PC-3 (cell line): Measurements from ENCODE around the gene PCDH8. TPM values are rescaled to one million over a fixed set of nuclear protein-coding genes. Genes with fewer than 3 reads are reported as not detected.

ENCODE experiments used
- ATAC-seq: fragments of 200-7000 bp; cut with Tn5 transposase; 2 replicates; pipeline ENCODE4 v1.9.1; 2020; ENCODE audit warnings: mild to moderate bottlenecking, moderate library complexity
- BruUV-seq: library from RNA; stranded (reverse); fragments of 400-500 nt; replicated peaks from 2 replicates; lab custom pipeline; 2021; lab: Mats Ljungman, UMichigan
- CTCF ChIA-PET: fragments of 300-600 bp; sonication (Branson Sonifier 250); formaldehyde crosslinking; loops from one replicate; lab custom pipeline; 2022; ENCODE audit warnings: antibody characterized with exemption; lab: Charles Lee
- POLR2A ChIA-PET: fragments of 300-600 bp; sonication (Branson Sonifier 250); formaldehyde crosslinking; loops from one replicate; lab custom pipeline; 2022; ENCODE audit warnings: antibody characterized with exemption; ENCODE audit not compliant: unreplicated experiment; lab: Charles Lee
- DNase-seq: peaks from one replicate; pipeline ENCODE4 v3.0.0-alpha.2; 2015
- H2AFZ ChIP-seq: fragments of 300-600 bp; sonication (generic); 2 replicates; pipeline ENCODE4 v1.6.0; 2016; ENCODE audit warnings: antibody characterized with exemption, low read length
- H3F3A ChIP-seq: fragments of 300-600 bp; sonication (generic); one replicate; pipeline ENCODE4 v1.6.0; 2017; ENCODE audit warnings: antibody characterized with exemption, low read length, control low read depth, mild to moderate bottlenecking; ENCODE audit not compliant: unreplicated experiment
- H3K27ac ChIP-seq: fragments of 300-600 bp; sonication (generic); 2 replicates; pipeline ENCODE4 v1.5.1; 2016; ENCODE audit warnings: mild to moderate bottlenecking, low read length
- H3K27me3 ChIP-seq: fragments of 300-600 bp; sonication (generic); 2 replicates; pipeline ENCODE4 v1.6.1; 2016; ENCODE audit warnings: low read length, mixed read lengths
- H3K36me3 ChIP-seq: fragments of 300-600 bp; sonication (generic); 2 replicates; pipeline ENCODE4 v1.6.1; 2016; ENCODE audit warnings: low read depth, mixed run types, low read length, mixed read lengths
- H3K4me1 ChIP-seq: fragments of 300-600 bp; sonication (generic); 2 replicates; pipeline ENCODE4 v1.5.1; 2016; ENCODE audit warnings: low read length; ENCODE audit not compliant: insufficient read depth
- H3K4me2 ChIP-seq: fragments of 300-600 bp; sonication (generic); 2 replicates; pipeline ENCODE4 v1.6.0; 2016; ENCODE audit warnings: low read length
- H3K4me3 ChIP-seq: fragments of 300-600 bp; sonication (generic); 2 replicates; pipeline ENCODE4 v1.5.1; 2016; ENCODE audit warnings: mild to moderate bottlenecking, low read length, mixed read lengths
- H3K79me2 ChIP-seq: fragments of 300-600 bp; sonication (generic); 2 replicates; pipeline ENCODE4 v1.6.1; 2017; ENCODE audit warnings: low read length, mixed read lengths
- H3K9ac ChIP-seq: fragments of 300-600 bp; sonication (generic); 2 replicates; pipeline ENCODE4 v1.6.0; 2016; ENCODE audit warnings: mild to moderate bottlenecking, low read length
- H3K9me2 ChIP-seq: fragments of 300-600 bp; sonication (generic); replicated peaks from 2 replicates; pipeline ENCODE4 v1.6.1; 2016; ENCODE audit warnings: mixed run types, low read length, mixed read lengths
- H3K9me3 ChIP-seq: fragments of 300-600 bp; sonication (generic); 2 replicates; pipeline ENCODE4 v1.6.1; 2016; ENCODE audit warnings: low read length, mixed read lengths
- H4K20me1 ChIP-seq: fragments of 300-600 bp; sonication (generic); 2 replicates; pipeline ENCODE4 v1.6.1; 2016; ENCODE audit warnings: low read length, mixed read lengths
- CTCF ChIP-seq: fragments of 300-600 bp; sonication (generic); conservative IDR thresholded peaks from 2 replicates; pipeline ENCODE4 v1.5.1; 2017; ENCODE audit warnings: antibody characterized with exemption, low read depth, mild to moderate bottlenecking, low read length
- EZH2 ChIP-seq: fragments of 300-600 bp; sonication (generic); IDR thresholded peaks from one replicate; pipeline ENCODE4 v1.6.1; 2017; ENCODE audit warnings: antibody characterized with exemption, mild to moderate bottlenecking, low read length; ENCODE audit not compliant: unreplicated experiment
- EZH2phosphoT487 ChIP-seq: fragments of 300-600 bp; sonication (generic); IDR thresholded peaks from 2 replicates; pipeline ENCODE4 v1.6.1; 2018; ENCODE audit warnings: mild to moderate bottlenecking, antibody characterized with exemption, low read length, borderline replicate concordance
- intact Hi-C: fragments of 100-400 bp; cut with micrococcal nuclease; formaldehyde crosslinking; loops from 2 replicates; pipeline ENCODE4 v1.9.0; 2023
- total RNA-seq: library from RNA; depleted of rRNA; stranded (reverse); fragments of >200 nt; gene quantifications from 2 replicates; pipeline ENCODE4 v1.2.3, GENCODE V29; 2014

PCDH8 gene
- total RNA-seq, 1 experiment from 2014 or later: not detected

GRCh38 chr13:52847322-52847681 lies 1.1 kb downstream of the PCDH8 start:
- no peak for DNase-seq
- Histone ChIP-seq H3K79me2 (no peaks in the 10 kb centered on the region), H3K4me3 (no peak overlapping the region), H4K20me1 (no peaks in the 10 kb centered on the region), H3K9ac (no peak overlapping the region), H3K27ac (no peak overlapping the region), H3K4me1 (no peaks in the 10 kb centered on the region), H3K9me2 (no peaks in the 10 kb centered on the region), H3K36me3 (no peaks in the 10 kb centered on the region), H3K27me3 (peaks cover 7% of the 10 kb centered on the region; the same call in 1 of the 2 replicates), H3F3A (no peaks in the 10 kb centered on the region), H3K9me3 (no peaks in the 10 kb centered on the region), H3K4me2 (no peak overlapping the region), H2AFZ (no peak overlapping the region)
- CTCF ChIA-PET: no interaction called here
- POLR2A ChIA-PET: no interaction called here
- BruUV-seq: no TSS peak
- intact Hi-C loops: no loop called here
- no peak for ATAC-seq
- TF ChIP-seq EZH2phosphoT487: no peak
- no peak for TF ChIP-seq EZH2
- TF ChIP-seq CTCF: no peak

DNA sequence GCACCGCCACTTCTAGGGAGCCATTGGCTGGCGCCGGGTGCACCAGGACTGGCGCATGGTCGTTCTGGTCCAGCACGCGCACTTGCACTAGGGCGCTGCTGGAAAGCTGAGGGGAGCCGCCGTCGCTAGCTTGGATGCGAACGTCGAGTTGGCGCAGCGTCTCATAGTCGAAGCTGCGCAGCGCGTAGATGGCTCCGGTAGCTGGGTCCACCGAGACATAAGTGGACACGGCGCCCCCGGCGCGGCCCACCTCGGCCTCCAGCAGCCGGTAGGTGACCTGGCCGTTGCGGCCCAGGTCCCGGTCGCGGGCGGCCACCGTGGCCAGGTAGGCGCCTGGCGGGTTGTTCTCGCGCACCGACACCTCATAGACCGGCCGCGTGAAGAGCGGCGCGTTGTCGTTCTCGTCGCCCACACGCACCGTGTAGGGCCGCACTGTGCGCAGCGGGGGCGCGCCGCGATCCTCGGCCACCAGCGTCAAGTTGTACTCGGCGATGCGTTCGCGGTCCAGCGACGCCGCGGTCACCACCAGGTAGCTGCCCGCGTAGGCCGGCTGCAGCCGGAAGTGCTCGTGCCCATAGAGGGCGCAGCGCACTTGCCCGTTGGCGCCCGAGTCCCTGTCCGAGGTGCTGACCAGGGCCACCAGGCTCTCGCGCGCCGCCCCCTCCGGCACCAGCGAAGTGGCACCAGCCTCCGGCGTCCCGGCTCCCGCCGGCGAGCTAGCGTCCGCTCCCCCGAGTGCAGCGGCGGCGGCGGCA lies 1.7 kb downstream of the PCDH8 start:
- H3K27me3 ChIP-seq: peaks cover 3% of the 10 kb centered on the region; the same call in 1 of the 2 replicates
- CTCF ChIA-PET: no interaction called here
- H3K4me1 ChIP-seq: no peaks in the 10 kb centered on the region
- DNase-seq (no peak), ATAC-seq (no peak)
- H3F3A ChIP-seq: no peaks in the 10 kb centered on the region
- no peak overlapping the region for H3K9ac ChIP-seq
- no TSS peak for BruUV-seq
- no peak overlapping the region for H3K4me3 ChIP-seq
- H3K79me2 ChIP-seq: no peaks in the 10 kb centered on the region
- intact Hi-C loops: no loop called here
- no peaks in the 10 kb centered on the region for H4K20me1 ChIP-seq
- H2AFZ ChIP-seq: no peak overlapping the region
- no peaks in the 10 kb centered on the region for H3K36me3 ChIP-seq
- no peak overlapping the region for H3K4me2 ChIP-seq
- H3K9me2 ChIP-seq: no peaks in the 10 kb centered on the region
- POLR2A ChIA-PET: no interaction called here
- TF ChIP-seq EZH2 (no peak), EZH2phosphoT487 (no peak), CTCF (no peak)
- no peaks in the 10 kb centered on the region for H3K9me3 ChIP-seq
- no peak overlapping the region for H3K27ac ChIP-seq
